Stimulated activated CD4-positive, alpha-beta T cell treated with anti-CD3 and anti-CD28 coated beads, TNF-alpha, amount 100 ng/mL, for 1 hour (primary cell): ENCODE measurements around the gene AMZ2.
A peak's percentile ranks its signal among the peaks of the same experiment; 100 is the strongest.
"Not testable (repeated sequence)": the region's sequence is repeated elsewhere in the genome, so short reads cannot be mapped to it uniquely, and the experiment has no call there.

Experiments used
- DNase-seq, 3 donors: peaks; one replicate each; pipeline ENCODE4 v3.0.0-alpha.2; 2020; ENCODE audit warnings: low read depth in 3 of 3, low spot score in 1 of 3

AMZ2 gene

GRCh38 chr17:68248891-68249290 lies 1.0 kb downstream of the AMZ2 start:
- DNase-seq, result no peak

- DNase-seq, result no peak
Measured at GRCh38 chr17:68249354-68249765, 1.5 kb downstream of the AMZ2 start.

- not testable (repeated sequence) for DNase-seq
Measured at GRCh38 chr17:68253426-68253825, 5.6 kb downstream of the AMZ2 start.

GRCh38 chr17:68255151-68255550 lies 7.3 kb downstream of the AMZ2 start:
- DNase-seq, result no peak

- no peak for DNase-seq
Measured at GRCh38 chr17:68255731-68256538, 8.1 kb downstream of the AMZ2 start.

- not testable (repeated sequence) for DNase-seq
Measured at GRCh38 chr17:68256701-68257100, 8.9 kb downstream of the AMZ2 start.

GRCh38 chr17:68257934-68258333 lies 10.1 kb downstream of the AMZ2 start:
- no peak for DNase-seq

GRCh38 chr17:68258890-68259647 lies 11.2 kb downstream of the AMZ2 start:
- DNase-seq, result peak; percentile 56 to 63 (median 57)

GRCh38 chr17:68259648-68259951 lies 11.8 kb downstream of the AMZ2 start:
- DNase-seq, result not testable (repeated sequence)

GRCh38 chr17:68260051-68260762 lies 12.4 kb downstream of the AMZ2 start:
- no peak for DNase-seq

GRCh38 chr17:68262467-68262866 lies 14.6 kb downstream of the AMZ2 start:
- DNase-seq, result not testable (repeated sequence)

- DNase-seq, result not testable (repeated sequence)
Measured at GRCh38 chr17:68263101-68263681, 15.3 kb downstream of the AMZ2 start.

- DNase-seq, result not testable (repeated sequence)
Measured at GRCh38 chr17:68265833-68266232, 18.0 kb downstream of the AMZ2 start.

GRCh38 chr17:68273722-68274121 lies 25.9 kb downstream of the AMZ2 start:
- DNase-seq, result no peak

GRCh38 chr17:68276339-68276738 lies 28.5 kb downstream of the AMZ2 start:
- not testable (repeated sequence) for DNase-seq

- DNase-seq, result no peak
Measured at GRCh38 chr17:68277807-68278206, 30.0 kb downstream of the AMZ2 start.

- not testable (repeated sequence) for DNase-seq
Measured at GRCh38 chr17:68281965-68282364, 34.1 kb downstream of the AMZ2 start.

- no peak for DNase-seq
Measured at GRCh38 chr17:68288375-68288774, 40.5 kb downstream of the AMZ2 start.

GRCh38 chr17:68288804-68289203 lies 41.0 kb downstream of the AMZ2 start:
- DNase-seq, result no peak

- DNase-seq, result no peak
Measured at GRCh38 chr17:68289473-68289872, 41.6 kb downstream of the AMZ2 start.

- no peak for DNase-seq
Measured at GRCh38 chr17:68289936-68290267, 42.1 kb downstream of the AMZ2 start.
